Nephron progenitor cell (in vitro differentiated cells): ENCODE results near the gene SERPINC1.

Source experiments
- DNase-seq: peaks from one replicate; pipeline ENCODE4 v3.0.0; 2021
- H3K27ac Mint-ChIP-seq: 2 replicates; pipeline ENCODE4 v1.8.0; 2021; ENCODE audit warnings: mild to moderate bottlenecking, moderate library complexity, mixed read lengths
- H3K27me3 Mint-ChIP-seq: 2 replicates; pipeline ENCODE4 v1.8.0; 2021; ENCODE audit warnings: mild to moderate bottlenecking, low read depth, mixed read lengths; ENCODE audit not compliant: poor library complexity
- H3K36me3 Mint-ChIP-seq: 2 replicates; pipeline ENCODE4 v1.8.0; 2021; ENCODE audit warnings: low read depth, mixed read lengths
- H3K4me1 Mint-ChIP-seq: 2 replicates; pipeline ENCODE4 v1.8.0; 2021; ENCODE audit warnings: mixed read lengths
- H3K4me3 Mint-ChIP-seq: 2 replicates; pipeline ENCODE4 v1.8.0; 2021; ENCODE audit warnings: mild to moderate bottlenecking, moderate library complexity, mixed read lengths
- H3K9me3 Mint-ChIP-seq: 2 replicates; pipeline ENCODE4 v1.8.0; 2021; ENCODE audit warnings: mild to moderate bottlenecking, moderate library complexity, mixed read lengths
- TF ChIP-seq, protein P1 (sequence below): fragments of 200-600 bp; sonication (generic); IDR thresholded peaks from 2 replicates; pipeline ENCODE4 v1.5.0; 2021; ENCODE audit warnings: antibody characterized with exemption

The SERPINC1 gene

DNA sequence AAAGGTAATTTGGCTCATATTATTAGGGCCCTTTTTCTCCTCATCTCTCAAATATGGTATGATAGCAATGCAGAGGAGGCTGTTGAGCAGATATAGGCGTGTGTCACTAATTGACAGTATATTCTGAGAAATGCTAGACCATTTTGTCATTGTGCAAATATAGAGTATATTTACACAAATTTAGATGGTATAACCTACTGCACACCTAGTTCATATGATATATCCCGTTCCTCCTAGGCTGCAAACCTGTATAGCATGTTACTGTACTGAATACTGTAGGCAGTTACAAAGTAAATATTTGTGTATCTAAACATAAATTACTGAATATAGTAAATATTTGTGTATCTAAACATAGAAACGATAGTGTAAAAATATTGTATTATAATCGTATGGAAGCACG lies 40.4 kb downstream of the SERPINC1 start:
- no peak for DNase-seq
- Mint-ChIP-seq H3K9me3 (no peaks in the 10 kb centered on the region), H3K36me3 (peaks cover 63% of the 10 kb centered on the region), H3K27me3 (no peaks in the 10 kb centered on the region), H3K4me3 (no peak overlapping the region), H3K27ac (no peak overlapping the region), H3K4me1 (peaks cover 6% of the 10 kb centered on the region)
- TF ChIP-seq, protein P1, sequence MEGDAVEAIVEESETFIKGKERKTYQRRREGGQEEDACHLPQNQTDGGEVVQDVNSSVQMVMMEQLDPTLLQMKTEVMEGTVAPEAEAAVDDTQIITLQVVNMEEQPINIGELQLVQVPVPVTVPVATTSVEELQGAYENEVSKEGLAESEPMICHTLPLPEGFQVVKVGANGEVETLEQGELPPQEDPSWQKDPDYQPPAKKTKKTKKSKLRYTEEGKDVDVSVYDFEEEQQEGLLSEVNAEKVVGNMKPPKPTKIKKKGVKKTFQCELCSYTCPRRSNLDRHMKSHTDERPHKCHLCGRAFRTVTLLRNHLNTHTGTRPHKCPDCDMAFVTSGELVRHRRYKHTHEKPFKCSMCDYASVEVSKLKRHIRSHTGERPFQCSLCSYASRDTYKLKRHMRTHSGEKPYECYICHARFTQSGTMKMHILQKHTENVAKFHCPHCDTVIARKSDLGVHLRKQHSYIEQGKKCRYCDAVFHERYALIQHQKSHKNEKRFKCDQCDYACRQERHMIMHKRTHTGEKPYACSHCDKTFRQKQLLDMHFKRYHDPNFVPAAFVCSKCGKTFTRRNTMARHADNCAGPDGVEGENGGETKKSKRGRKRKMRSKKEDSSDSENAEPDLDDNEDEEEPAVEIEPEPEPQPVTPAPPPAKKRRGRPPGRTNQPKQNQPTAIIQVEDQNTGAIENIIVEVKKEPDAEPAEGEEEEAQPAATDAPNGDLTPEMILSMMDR = no peak

DNA sequence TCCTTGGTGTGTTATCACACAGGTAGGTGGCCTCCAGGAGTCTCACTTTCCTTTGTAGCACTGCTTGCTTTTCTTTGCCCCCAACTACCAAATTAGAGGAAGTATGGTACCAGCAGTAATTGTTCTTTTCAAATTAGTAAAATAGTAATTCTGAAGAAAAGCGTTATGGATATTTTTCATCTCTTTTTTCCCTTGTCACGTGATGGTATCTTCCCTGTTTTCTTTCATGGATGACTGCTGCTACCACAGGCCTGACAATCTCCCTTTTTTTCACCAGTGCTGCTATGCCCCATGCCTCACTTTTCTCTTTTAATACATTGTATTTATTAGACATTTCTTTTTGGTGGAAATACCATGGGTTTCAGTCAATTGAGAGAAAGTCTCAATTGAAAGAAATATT lies 45.6 kb downstream of the SERPINC1 start:
- DNase-seq = no peak
- Mint-ChIP-seq H3K9me3 (no peaks in the 10 kb centered on the region), H3K36me3 (peaks cover 53% of the 10 kb centered on the region), H3K4me1 (peaks cover 34% of the 10 kb centered on the region), H3K27ac (no peak overlapping the region), H3K4me3 (no peak overlapping the region), H3K27me3 (peaks cover 4% of the 10 kb centered on the region)
- TF ChIP-seq, protein P1 = no peak

DNA sequence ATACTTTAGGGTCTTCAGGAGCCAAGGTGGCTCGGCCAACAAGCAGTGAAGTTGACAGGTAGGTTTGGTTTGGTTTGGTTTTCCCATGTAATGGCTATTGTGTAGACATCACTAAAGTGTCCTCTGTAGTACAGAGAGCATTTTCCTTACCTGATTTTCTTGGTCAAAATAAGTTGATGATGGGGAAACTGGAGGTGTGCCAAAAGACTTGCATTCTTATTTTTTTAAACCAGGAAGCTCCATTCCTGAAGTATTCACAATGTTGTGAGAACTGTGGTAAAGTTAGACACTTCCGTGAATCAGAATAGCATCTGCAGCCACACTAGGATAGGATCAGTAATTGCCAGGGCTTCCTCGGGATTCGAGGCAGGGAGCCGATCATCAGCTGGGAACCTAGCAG lies 46.0 kb downstream of the SERPINC1 start:
- Mint-ChIP-seq H3K9me3 (no peaks in the 10 kb centered on the region), H3K4me3 (no peak overlapping the region), H3K27ac (no peak overlapping the region), H3K4me1 (peaks cover 38% of the 10 kb centered on the region), H3K36me3 (peaks cover 56% of the 10 kb centered on the region), H3K27me3 (peaks cover 4% of the 10 kb centered on the region)
- DNase-seq = no peak
- TF ChIP-seq, protein P1 = no peak

DNA sequence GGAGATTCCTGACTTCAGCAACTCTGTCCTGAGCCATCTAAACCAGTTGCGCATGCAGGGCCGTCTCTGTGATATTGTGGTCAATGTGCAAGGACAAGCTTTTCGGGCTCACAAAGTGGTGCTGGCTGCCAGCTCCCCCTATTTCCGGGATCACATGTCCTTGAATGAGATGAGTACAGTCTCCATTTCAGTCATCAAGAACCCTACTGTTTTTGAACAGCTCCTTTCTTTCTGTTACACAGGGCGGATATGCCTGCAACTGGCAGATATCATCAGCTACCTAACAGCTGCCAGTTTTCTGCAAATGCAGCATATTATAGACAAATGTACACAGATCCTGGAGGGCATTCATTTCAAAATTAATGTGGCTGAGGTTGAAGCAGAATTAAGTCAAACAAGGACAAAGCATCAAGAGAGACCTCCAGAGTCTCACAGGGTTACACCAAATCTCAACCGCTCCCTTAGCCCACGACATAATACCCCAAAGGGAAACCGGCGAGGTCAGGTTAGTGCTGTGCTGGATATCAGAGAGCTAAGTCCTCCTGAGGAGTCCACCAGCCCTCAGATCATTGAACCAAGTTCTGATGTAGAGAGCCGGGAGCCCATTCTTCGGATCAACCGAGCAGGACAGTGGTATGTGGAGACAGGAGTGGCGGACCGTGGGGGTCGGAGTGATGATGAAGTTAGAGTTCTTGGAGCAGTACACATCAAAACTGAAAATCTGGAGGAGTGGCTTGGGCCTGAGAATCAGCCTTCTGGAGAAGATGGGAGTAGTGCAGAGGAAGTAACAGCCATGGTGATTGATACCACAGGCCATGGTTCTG lies 46.7 kb downstream of the SERPINC1 start:
- no peak overlapping the region for H3K4me3 Mint-ChIP-seq
- peaks cover 45% of the 10 kb centered on the region for H3K4me1 Mint-ChIP-seq
- no peak overlapping the region for H3K27ac Mint-ChIP-seq
- TF ChIP-seq, protein P1 = no peak
- H3K36me3 Mint-ChIP-seq = peaks cover 56% of the 10 kb centered on the region
- H3K9me3 Mint-ChIP-seq = no peaks in the 10 kb centered on the region
- no peak for DNase-seq
- peaks cover 4% of the 10 kb centered on the region for H3K27me3 Mint-ChIP-seq

DNA sequence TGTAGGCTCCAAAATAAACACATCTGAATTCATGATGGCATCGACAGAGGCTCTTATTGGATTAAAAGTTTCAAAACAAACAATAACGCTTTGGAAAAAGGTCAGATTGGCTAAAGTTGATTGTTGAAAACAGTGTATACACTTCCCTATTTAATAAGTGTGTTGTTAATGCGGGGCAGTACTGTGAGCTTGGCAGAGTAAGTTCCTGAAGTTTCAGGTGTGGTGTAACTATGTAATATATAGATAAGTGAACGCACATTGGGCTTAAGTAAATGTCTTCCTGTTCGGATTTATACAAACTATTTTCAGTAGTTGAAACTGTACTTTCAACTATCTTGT lies 48.1 kb downstream of the SERPINC1 start:
- peaks cover 59% of the 10 kb centered on the region for H3K4me1 Mint-ChIP-seq

More for the DNA sequence above, 48.1 kb downstream of the SERPINC1 start:
- no peak for DNase-seq
- Mint-ChIP-seq H3K27me3 (peaks cover 4% of the 10 kb centered on the region), H3K27ac (peak overlapping the region; percentile 92), H3K36me3 (peaks cover 63% of the 10 kb centered on the region), H3K9me3 (no peaks in the 10 kb centered on the region), H3K4me3 (peak overlapping the region; percentile 94)
- TF ChIP-seq, protein P1 = no peak
